GM12872 (cell line): ENCODE results near the gene UBE2J1.

Source experiments
- TF ChIP-seq, protein P1 (sequence below): IDR thresholded peaks from 3 replicates; pipeline ENCODE4 v1.5.1; 2011; ENCODE audit warnings: low read depth, mild to moderate bottlenecking, low read length, moderate library complexity; ENCODE audit not compliant: insufficient read depth

The UBE2J1 gene

DNA sequence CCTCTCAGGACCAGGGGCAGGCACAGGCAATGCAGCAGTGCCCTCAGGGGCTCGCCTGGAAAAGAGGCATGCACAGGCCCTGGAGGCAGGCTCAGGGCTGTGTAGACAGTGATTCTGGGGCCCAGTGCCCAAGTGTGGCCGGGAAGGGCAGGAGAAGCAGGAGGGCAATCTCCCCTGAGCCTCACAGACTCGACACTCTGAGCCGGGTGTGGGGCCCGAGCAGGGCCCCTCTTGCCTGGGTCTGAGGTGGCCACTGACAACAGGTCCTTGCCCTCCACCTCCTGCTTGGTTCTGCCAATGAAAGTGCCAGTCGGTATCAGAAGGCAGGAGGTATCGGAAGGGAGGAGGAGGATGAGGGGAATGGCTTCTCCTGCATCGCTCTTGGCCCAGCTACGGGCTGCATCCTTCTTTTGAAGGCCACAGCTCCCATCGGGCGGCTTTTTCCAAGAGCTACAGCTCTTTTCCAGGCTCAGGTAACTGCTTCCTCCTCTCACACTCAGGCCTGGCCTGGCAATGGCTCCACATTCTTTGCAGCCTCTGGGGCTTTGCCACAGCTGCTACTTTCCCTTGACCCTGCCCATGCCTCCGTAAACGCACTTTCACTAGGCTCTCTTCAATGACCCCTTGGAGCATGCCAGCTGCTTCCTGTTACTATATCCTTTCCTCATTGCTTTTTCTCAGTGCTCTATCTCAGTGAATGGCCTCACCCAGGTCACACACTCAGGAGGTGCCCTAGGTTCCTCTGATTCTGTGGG lies 61.9 kb downstream of the UBE2J1 start:
- TF ChIP-seq, protein P1, sequence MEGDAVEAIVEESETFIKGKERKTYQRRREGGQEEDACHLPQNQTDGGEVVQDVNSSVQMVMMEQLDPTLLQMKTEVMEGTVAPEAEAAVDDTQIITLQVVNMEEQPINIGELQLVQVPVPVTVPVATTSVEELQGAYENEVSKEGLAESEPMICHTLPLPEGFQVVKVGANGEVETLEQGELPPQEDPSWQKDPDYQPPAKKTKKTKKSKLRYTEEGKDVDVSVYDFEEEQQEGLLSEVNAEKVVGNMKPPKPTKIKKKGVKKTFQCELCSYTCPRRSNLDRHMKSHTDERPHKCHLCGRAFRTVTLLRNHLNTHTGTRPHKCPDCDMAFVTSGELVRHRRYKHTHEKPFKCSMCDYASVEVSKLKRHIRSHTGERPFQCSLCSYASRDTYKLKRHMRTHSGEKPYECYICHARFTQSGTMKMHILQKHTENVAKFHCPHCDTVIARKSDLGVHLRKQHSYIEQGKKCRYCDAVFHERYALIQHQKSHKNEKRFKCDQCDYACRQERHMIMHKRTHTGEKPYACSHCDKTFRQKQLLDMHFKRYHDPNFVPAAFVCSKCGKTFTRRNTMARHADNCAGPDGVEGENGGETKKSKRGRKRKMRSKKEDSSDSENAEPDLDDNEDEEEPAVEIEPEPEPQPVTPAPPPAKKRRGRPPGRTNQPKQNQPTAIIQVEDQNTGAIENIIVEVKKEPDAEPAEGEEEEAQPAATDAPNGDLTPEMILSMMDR, result no peak

DNA sequence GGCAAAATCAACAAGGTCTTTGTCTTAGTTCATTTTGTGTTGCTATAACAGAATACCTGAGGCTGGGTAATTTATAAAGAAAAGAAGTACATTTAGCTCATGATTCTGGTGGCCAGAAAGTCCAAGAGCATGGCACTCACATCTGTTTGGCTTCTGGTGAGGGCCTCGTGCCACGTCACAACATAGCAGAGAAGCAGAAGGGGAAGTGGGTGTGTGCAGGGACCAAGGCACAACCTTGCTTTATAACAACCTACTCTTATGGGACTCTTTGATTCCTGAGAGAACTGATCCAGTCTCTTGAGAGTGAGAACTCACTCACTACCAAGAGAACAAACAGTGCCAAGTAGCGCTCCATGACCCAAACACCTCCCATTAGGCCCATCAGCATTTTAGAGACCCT lies 62.8 kb downstream of the UBE2J1 start:
- TF ChIP-seq, protein P1, result no peak

DNA sequence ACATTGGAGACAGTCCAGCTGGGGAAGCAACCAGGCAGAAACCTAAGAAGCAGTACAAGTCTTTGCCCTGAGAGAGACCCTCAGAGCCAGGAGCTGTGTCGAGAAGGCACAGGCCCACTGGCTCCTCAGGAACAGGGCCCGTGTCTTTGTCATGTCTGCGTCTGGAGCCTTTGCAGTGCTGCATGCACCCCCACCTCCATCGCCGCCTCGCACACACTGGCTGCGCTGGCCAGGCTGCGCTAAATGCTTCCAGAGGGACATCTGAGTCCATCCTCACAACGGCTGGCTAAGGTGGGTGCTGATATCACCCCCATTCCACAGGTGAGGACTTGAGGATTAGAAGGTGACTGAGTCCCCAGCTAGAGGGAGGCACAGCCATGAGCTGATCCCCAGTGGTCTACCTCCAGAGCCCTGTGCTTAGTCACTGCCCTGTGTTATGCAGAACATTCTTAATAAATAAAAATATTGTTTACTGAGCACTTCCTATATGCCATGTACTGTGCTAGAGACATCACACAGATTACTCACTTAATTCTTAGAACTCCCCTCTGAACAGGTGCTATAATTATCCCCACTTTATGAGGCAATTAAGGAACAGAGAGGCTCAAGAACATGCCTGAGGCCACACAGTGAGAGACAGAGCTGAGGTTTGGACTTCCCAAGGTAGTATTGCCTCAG lies 65.0 kb downstream of the UBE2J1 start:
- TF ChIP-seq, protein P1, result no peak

DNA sequence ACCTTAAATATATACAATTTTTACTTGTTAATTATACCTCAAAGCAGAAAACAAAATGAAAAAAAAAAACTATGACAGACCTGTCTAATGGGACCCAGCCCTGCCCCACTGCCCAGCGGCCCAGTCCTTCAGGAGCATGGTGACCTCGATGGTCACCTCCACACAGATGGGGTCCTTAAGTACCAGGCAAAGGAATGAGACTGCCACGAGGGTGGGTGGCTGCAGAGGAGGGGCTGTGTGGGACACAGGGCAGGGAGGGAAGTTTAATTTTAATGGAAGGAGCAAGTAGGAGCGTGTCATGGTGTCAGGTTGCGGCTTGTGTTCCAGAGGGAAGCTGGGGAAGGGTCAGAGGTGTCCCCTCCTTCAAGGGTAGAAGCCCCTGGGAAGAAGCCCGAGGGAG lies 66.0 kb downstream of the UBE2J1 start:
- TF ChIP-seq, protein P1, result no peak

DNA sequence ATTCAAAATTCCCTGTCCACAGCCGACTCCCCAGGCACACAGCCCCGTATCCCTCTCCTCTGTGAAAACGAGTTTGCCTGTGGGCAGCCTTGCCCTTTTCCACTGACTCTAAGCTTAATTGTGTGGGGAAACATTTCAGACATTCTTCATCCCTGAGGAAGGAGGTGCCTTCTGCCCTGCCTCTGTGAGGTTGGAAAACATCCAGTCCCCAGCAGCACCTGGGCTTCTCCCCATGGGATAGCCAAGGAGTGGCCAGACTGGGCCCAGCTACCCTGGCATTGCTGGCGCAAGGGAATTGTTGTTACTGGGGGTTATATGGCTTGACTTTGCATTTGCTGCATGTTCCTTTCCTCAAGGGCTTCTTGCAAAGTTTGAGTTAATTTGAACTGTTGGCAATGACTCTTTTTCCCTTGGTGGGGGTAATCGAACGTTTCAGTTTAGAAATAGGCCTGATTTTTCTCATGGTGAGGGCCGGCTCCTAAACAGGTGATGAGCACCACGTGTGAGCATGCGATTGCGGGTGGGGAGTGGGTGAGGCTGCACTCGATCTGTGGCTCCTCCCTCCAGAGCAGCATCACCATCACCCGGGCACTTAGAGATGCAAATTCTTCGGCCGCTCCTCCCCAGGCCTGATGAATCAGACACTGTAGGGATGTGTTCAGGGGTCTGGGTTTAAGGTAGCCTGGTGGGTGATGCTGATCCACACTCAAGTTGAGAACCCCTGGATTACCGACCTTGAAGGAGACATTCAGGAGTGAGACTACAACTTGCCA lies 67.4 kb downstream of the UBE2J1 start:
- TF ChIP-seq, protein P1, result no peak

DNA sequence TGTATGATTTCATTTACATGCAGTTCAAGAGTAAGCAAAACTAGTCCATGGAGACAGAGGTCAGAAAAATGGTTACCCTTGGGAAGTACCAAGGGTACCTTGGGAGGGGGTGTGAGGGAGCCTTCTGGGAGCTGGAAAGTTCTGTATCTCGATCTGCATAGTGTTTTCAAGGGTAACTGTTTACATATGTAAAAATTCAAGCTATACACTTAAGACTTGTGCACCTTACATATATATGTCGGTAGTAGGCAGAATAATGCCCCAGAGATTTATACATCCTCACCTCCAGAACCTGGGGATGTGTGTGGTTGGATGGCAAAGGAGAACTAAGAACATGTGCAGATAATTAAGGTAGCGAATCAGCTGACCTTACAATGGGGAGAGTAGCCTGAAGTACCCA lies 68.4 kb downstream of the UBE2J1 start:
- TF ChIP-seq, protein P1, result no peak

DNA sequence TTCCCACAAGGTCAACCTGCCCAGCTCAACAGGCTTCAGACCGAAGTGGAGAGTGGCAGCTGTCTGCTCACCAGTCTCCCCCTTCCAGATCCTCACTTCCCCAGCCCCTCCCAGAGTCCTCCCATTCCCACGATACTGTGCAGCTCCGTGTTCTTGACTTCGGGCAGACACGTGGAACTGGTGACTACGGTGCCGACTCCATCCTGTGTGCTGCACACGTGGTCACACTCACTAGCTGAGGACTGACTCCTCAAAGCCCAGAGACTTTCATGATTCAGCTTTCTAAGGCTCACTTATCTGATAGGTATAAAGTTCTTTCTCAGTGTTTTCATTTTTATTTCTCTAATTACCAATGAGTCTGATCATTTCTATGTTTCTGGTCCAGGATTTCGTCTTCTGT lies 69.8 kb downstream of the UBE2J1 start:
- TF ChIP-seq, protein P1, result no peak
